Ovary (tissue), 3 donors: ENCODE data around the gene CST7.

Experiments used
- EP300 ChIP-seq: sonication (generic); formaldehyde crosslinking; IDR thresholded peaks from one replicate; pipeline ENCODE4 v1.6.1; 2017; ENCODE audit warnings: antibody characterized with exemption
- TF ChIP-seq, protein P1 (sequence below), 3 donors: fragments of 450-650 bp in 2 of 3; fragments of 200-600 bp in 1 of 3; IDR thresholded peaks; one replicate each; pipeline versions ENCODE4 v1.5.1 to v1.8.0; 2016 to 2022; ENCODE audit warnings: antibody characterized with exemption in 3 of 3, mild to moderate bottlenecking in 1 of 3
- donor health status: DM: no; HTN: no; CAD: no.

DNA sequence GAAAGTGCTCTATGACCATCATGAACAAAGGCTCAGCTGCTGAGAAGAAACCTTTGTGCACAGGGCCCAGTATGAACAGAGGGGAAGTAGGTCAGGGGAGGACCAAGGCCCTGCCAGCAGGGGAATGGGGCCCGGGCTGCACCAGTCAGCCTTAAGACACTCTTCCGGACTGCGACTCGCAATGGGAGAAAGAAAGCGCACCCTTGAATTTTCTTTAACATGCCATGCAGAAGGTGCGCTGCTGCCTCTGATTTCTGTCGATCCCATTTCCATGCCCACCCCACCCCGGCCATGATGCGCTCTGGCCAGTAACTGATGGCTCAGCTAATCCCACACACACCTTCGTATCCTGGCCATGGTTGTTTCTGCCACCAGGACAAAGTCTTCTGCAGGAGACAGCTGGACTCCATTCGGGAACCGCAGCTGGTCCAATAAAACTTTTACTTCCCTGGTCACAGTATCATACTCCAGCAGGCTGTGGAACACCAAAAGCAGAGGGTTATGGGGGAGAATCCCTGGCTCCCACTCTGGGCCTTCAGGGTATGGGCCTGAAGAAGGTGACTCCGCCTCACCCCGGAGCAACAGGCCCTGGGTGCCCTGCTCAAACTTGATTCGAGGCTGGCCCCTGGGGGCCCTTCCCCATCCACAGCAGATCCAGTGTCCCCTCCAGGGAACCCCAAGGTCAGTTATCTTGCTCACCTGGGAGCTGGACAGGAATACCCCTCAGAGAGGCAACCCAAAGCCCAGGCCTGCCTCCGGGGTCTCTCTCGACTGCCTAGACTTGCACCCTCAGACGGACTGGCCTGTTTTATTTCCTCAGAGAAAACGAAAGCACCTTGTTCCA is 20.3 kb downstream of the CST7 start:
- TF ChIP-seq, protein P1, sequence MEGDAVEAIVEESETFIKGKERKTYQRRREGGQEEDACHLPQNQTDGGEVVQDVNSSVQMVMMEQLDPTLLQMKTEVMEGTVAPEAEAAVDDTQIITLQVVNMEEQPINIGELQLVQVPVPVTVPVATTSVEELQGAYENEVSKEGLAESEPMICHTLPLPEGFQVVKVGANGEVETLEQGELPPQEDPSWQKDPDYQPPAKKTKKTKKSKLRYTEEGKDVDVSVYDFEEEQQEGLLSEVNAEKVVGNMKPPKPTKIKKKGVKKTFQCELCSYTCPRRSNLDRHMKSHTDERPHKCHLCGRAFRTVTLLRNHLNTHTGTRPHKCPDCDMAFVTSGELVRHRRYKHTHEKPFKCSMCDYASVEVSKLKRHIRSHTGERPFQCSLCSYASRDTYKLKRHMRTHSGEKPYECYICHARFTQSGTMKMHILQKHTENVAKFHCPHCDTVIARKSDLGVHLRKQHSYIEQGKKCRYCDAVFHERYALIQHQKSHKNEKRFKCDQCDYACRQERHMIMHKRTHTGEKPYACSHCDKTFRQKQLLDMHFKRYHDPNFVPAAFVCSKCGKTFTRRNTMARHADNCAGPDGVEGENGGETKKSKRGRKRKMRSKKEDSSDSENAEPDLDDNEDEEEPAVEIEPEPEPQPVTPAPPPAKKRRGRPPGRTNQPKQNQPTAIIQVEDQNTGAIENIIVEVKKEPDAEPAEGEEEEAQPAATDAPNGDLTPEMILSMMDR (IDR thresholded peaks at IDR 0.05), result no peak
- TF ChIP-seq EP300, result no peak
